ENCODE results near the gene DEPDC4.

DNA sequence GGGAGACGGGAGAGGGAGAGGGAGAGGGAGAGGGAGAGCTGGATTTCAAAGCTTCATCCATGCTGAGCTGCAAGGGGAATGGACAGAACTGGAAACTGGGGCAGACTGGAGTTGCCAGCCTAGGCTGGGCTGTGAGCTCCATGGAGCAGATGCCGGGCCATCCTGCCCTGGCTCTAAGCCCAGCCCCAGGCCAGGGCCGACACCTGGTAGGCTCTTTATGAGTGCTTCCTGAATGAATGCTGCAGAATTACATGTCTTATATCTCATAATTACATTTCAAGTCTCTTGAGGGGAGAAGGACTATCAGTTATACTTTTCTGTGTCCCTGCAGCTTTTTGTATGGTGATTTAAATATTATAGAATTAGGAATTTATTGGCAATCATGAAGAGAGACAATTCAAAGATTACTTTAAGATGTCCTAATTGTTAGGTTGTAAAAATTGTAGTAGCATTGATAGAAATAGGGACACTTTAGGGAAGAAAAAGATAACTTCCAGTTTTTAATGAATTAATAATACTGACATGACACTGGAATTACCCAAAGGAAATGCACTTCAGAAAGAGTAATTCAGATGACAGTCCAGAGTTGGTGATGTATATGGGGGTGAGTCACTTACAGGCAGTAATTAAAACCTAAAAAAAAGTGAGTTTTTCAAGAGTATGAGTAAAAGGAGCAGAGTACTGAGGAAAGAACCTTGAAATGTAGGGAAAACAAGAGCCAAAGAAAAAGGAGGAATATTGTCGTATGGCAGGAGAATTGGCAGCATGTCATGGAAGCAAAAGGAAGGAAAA is 29.1 kb upstream of the DEPDC4 start:
- TF ChIP-seq, protein P1, sequence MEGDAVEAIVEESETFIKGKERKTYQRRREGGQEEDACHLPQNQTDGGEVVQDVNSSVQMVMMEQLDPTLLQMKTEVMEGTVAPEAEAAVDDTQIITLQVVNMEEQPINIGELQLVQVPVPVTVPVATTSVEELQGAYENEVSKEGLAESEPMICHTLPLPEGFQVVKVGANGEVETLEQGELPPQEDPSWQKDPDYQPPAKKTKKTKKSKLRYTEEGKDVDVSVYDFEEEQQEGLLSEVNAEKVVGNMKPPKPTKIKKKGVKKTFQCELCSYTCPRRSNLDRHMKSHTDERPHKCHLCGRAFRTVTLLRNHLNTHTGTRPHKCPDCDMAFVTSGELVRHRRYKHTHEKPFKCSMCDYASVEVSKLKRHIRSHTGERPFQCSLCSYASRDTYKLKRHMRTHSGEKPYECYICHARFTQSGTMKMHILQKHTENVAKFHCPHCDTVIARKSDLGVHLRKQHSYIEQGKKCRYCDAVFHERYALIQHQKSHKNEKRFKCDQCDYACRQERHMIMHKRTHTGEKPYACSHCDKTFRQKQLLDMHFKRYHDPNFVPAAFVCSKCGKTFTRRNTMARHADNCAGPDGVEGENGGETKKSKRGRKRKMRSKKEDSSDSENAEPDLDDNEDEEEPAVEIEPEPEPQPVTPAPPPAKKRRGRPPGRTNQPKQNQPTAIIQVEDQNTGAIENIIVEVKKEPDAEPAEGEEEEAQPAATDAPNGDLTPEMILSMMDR (IDR thresholded peaks at IDR 0.05), result no peak
- no peak for TF ChIP-seq POLR2A (IDR thresholded peaks at IDR 0.05)
- TF ChIP-seq POLR2AphosphoS5 (IDR thresholded peaks at IDR 0.05), result no peak
- no peak for TF ChIP-seq EP300 (IDR thresholded peaks at IDR 0.05)

Measured in gastroesophageal sphincter (tissue), 3 donors.